IMR-90 (cell line): ENCODE results near the gene PYDC1. TPM values are rescaled to one million over a fixed set of nuclear protein-coding genes. Genes with fewer than 3 reads are reported as not detected.
A peak's percentile ranks its signal among the peaks of the same experiment; 100 is the strongest.

Source experiments
- ATAC-seq: fragments of 200-7000 bp; cut with Tn5 transposase; 2 replicates; pipeline ENCODE4 v1.9.1; 2020; ENCODE audit warnings: low read depth, mild to moderate bottlenecking, moderate library complexity
- BruUV-seq: library from RNA; stranded (reverse); fragments of 400-500 nt; replicated peaks from 2 replicates; lab custom pipeline; 2021; lab: Mats Ljungman, UMichigan
- CTCF ChIA-PET: fragments of 300-600 bp; formaldehyde crosslinking; extraction: SDS; loops from one replicate; lab custom pipeline; 2021; ENCODE audit warnings: antibody characterized with exemption; lab: Yijun Ruan, JAX
- POLR2A ChIA-PET: fragments of 300-600 bp; sonication (Branson Sonifier 250); formaldehyde crosslinking; loops from one replicate; lab custom pipeline; 2022; ENCODE audit warnings: antibody characterized with exemption; ENCODE audit not compliant: unreplicated experiment; lab: Charles Lee
- DNase-seq: peaks from one replicate; pipeline ENCODE4 v3.0.0; 2013
- H2AFZ ChIP-seq: replicated peaks from 2 replicates; pipeline ENCODE3; 2013; ENCODE audit warnings: low read length, mild to moderate bottlenecking; ENCODE audit not compliant: poor library complexity
- H2AK5ac ChIP-seq: 2 replicates; pipeline ENCODE4 v1.6.1; 2013; ENCODE audit warnings: low read depth, low read length, inconsistent platforms
- H2AK9ac ChIP-seq: replicated peaks from 2 replicates; pipeline ENCODE3; 2013; ENCODE audit warnings: mild to moderate bottlenecking, low read depth, low read length, moderate library complexity; ENCODE audit not compliant: poor library complexity
- H2BK120ac ChIP-seq: 2 replicates; pipeline ENCODE4 v1.6.1; 2013; ENCODE audit warnings: low read depth, low read length, inconsistent platforms
- H2BK15ac ChIP-seq: 3 replicates; pipeline ENCODE4 v1.6.1; 2013; ENCODE audit warnings: low read depth, low read length, inconsistent platforms
- H2BK20ac ChIP-seq: 2 replicates; pipeline ENCODE4 v1.6.1; 2013; ENCODE audit warnings: low read depth, mild to moderate bottlenecking, inconsistent platforms, low read length, moderate library complexity
- H2BK5ac ChIP-seq: 2 replicates; pipeline ENCODE4 v1.6.1; 2013; ENCODE audit warnings: mild to moderate bottlenecking, low read depth, low read length, inconsistent platforms; ENCODE audit not compliant: poor library complexity, severe bottlenecking
- H3K14ac ChIP-seq: replicated peaks from 2 replicates; pipeline ENCODE4 v1.6.1; 2013; ENCODE audit warnings: low read depth, low read length, inconsistent platforms
- H3K18ac ChIP-seq: 2 replicates; pipeline ENCODE4 v1.6.1; 2013; ENCODE audit warnings: low read depth, low read length, control low read depth
- H3K23ac ChIP-seq: 2 replicates; pipeline ENCODE4 v1.6.1; 2013; ENCODE audit warnings: low read depth, low read length, inconsistent platforms
- H3K27ac ChIP-seq: 2 replicates; pipeline ENCODE4 v1.5.1; 2013; ENCODE audit warnings: mild to moderate bottlenecking, control low read depth, low read length; ENCODE audit not compliant: insufficient read depth
- H3K27me3 ChIP-seq: 2 replicates; pipeline ENCODE4 v1.6.1; 2013; ENCODE audit warnings: low read length; ENCODE audit not compliant: control insufficient read depth, insufficient read depth
- H3K36me3 ChIP-seq: 2 replicates; pipeline ENCODE4 v1.6.1; 2013; ENCODE audit warnings: low read length, mixed read lengths; ENCODE audit not compliant: control insufficient read depth, insufficient read depth
- H3K4ac ChIP-seq: 2 replicates; pipeline ENCODE4 v1.6.1; 2013; ENCODE audit warnings: low read depth, low read length, inconsistent platforms
- H3K4me1 ChIP-seq: 2 replicates; pipeline ENCODE4 v1.6.1; 2013; ENCODE audit warnings: low read length, mixed read lengths; ENCODE audit not compliant: control insufficient read depth, insufficient read depth
- H3K4me2 ChIP-seq: 2 replicates; pipeline ENCODE4 v1.6.1; 2013; ENCODE audit warnings: low read depth, mild to moderate bottlenecking, control low read depth, low read length, moderate library complexity
- H3K4me3 ChIP-seq: 2 replicates; pipeline ENCODE4 v1.5.1; 2013; ENCODE audit warnings: low read depth, mild to moderate bottlenecking, control low read depth, low read length, moderate library complexity; ENCODE audit not compliant: insufficient read depth
- H3K56ac ChIP-seq: 2 replicates; pipeline ENCODE4 v1.6.1; 2013; ENCODE audit warnings: low read length, inconsistent platforms; ENCODE audit not compliant: insufficient read depth; ENCODE audit errors: extremely low read depth
- H3K79me1 ChIP-seq, 2 experiments: 2 replicates each; pipeline ENCODE4 v1.6.1; 2013; ENCODE audit warnings: low read length in 2 of 2, inconsistent platforms in 1 of 2, low read depth in 1 of 2
- H3K9ac ChIP-seq: 2 replicates; pipeline ENCODE4 v1.6.1; 2013; ENCODE audit warnings: low read depth, low read length, control low read depth
- H3K9me1 ChIP-seq: 2 replicates; pipeline ENCODE4 v1.6.1; 2013; ENCODE audit warnings: low read length, inconsistent platforms; ENCODE audit not compliant: insufficient read depth
- H3K9me3 ChIP-seq: 2 replicates; pipeline ENCODE4 v1.6.1; 2013; ENCODE audit warnings: low read length; ENCODE audit not compliant: control insufficient read depth, insufficient read depth
- H4K20me1 ChIP-seq: 2 replicates; pipeline ENCODE4 v1.6.1; 2013; ENCODE audit warnings: low read length, inconsistent platforms; ENCODE audit not compliant: insufficient read depth
- H4K5ac ChIP-seq: 2 replicates; pipeline ENCODE4 v1.6.1; 2013; ENCODE audit warnings: mild to moderate bottlenecking, low read depth, low read length, control low read depth
- H4K8ac ChIP-seq, 2 experiments: 2 replicates each; pipeline ENCODE4 v1.6.1; 2013; ENCODE audit warnings: low read depth in 2 of 2, low read length in 2 of 2, control low read depth in 1 of 2, inconsistent platforms in 1 of 2
- H4K91ac ChIP-seq: 2 replicates; pipeline ENCODE4 v1.6.1; 2013; ENCODE audit warnings: low read depth, low read length, inconsistent platforms; ENCODE audit not compliant: insufficient read depth
- MXI1 ChIP-seq: IDR thresholded peaks from 2 replicates; pipeline ENCODE4 v1.6.1; 2012; ENCODE audit warnings: low read depth, mild to moderate bottlenecking, low read length, moderate library complexity, borderline replicate concordance
- POLR2A ChIP-seq: IDR thresholded peaks from 2 replicates; pipeline ENCODE4 v1.6.1; 2012; ENCODE audit warnings: mild to moderate bottlenecking, low read depth, low read length
- RAD21 ChIP-seq: IDR thresholded peaks from 2 replicates; pipeline ENCODE4 v1.6.1; 2012; ENCODE audit warnings: low read length, improper control_type of control experiment
- WGBS, 2 experiments: methylation state at CpG; one replicate each; pipeline versions ENCODE4 v1.1.5 to v1.1.7; 2013; ENCODE audit warnings: missing lambda C conversion rate in 2 of 2; ENCODE audit not compliant: insufficient read length in 1 of 2; ENCODE audit errors: extremely low coverage in 2 of 2; 5-methylcytosine and 5-hydroxymethylcytosine counted together
- dilution Hi-C: fragments of 300-500 bp; cut with HindIII; formaldehyde crosslinking; loops from one replicate; pipeline ENCODE4 v1.14.3; 2018; ENCODE audit warnings: low sequenced_read_pairs; ENCODE audit not compliant: unreplicated experiment
- in situ Hi-C: fragments of 300-500 bp; cut with MboI; formaldehyde crosslinking; loops from 3 replicates; pipeline ENCODE4 v1.14.3; 2019; ENCODE audit warnings: low sequenced_read_pairs, inconsistent platforms, mixed read lengths
- intact Hi-C: fragments of 100-400 bp; cut with micrococcal nuclease; formaldehyde crosslinking; loops from 2 replicates; pipeline ENCODE4 v1.10.0; 2022
- polyA plus RNA-seq, 3 experiments: library from polyadenylated mRNA; depleted of rRNA; stranded (reverse); fragments of >200 nt; gene quantifications; 2 replicates each; pipeline ENCODE4 v1.2.3, GENCODE V29; 2012; ENCODE audit warnings: low replicate concordance in 1 of 3
- total RNA-seq: library from RNA; depleted of rRNA; stranded (reverse); fragments of >200 nt; gene quantifications from 2 replicates; pipeline ENCODE4 v1.2.3, GENCODE V29; 2012

The PYDC1 gene
- total and polyA plus RNA-seq, 2 of the 4 experiments (the other 2 are of a cell fraction) = not detected

DNA sequence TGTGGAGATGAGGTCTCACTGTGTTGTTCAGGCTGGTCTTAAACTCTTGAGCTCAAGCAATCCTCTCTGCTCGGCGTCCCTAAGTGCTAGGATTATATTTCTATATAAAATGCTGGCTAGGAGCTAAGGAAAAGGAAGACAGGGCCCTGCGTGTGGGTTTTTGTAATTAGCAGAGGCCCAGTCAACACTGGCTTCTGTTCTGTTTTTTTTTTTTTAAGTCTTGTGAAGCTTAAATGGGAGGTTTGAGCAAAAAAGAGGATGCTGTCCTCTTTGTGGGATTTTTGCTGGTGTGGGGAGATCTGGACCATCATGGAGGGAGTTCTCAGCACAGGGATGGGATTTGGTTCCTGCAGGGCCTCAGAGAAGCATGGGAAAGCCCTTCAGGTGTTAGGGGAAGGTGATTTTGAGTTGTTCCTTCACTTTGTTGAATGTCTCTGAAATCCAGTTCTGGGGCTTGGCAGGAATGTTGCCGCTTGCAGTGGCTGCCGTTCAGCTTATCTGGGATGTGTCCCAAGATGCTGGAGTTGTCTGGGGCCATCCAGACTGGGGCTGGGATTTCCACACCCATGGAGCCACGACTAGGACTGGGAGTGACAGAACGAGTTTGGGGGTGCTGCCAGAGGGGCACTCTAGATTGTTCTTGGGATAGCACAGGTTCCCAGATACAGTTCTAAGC lies 18.6 kb downstream of the PYDC1 start:
- Histone ChIP-seq H3K36me3 (peaks cover 46% of the 10 kb centered on the region), H3K56ac (no peak overlapping the region), H2BK120ac (no peak overlapping the region), H3K27ac (no peak overlapping the region), H2BK15ac (no peak overlapping the region), H2BK20ac (no peak overlapping the region), H4K20me1 (peaks cover 72% of the 10 kb centered on the region), H3K9me3 (no peaks in the 10 kb centered on the region), H3K4ac (no peak overlapping the region), H4K5ac (no peak overlapping the region), H4K8ac (no peak overlapping the region), H3K4me2 (no peak overlapping the region), H4K91ac (no peak overlapping the region), H3K23ac (no peak overlapping the region), H3K9me1 (peaks cover 8% of the 10 kb centered on the region; the same call in 1 of the 2 replicates), H3K9ac (no peak overlapping the region), H3K18ac (no peak overlapping the region), H3K14ac (no peak overlapping the region), H2AK9ac (no peak overlapping the region), H2AFZ (no peak overlapping the region), H3K79me1 (peaks cover 19 to 32% of the 10 kb centered on the region in 2 experiments), H3K27me3 (no peaks in the 10 kb centered on the region), H2AK5ac (no peak overlapping the region), H3K4me1 (peaks cover 4% of the 10 kb centered on the region; the same call in 1 of the 2 replicates), H3K4me3 (no peak overlapping the region), H2BK5ac (no peak overlapping the region)
- no TSS peak for BruUV-seq
- dilution Hi-C loops (no loop called here), intact Hi-C loops (no loop called here), in situ Hi-C loops (loop anchor here (5.0 to 10.0 kb wide), 2 partner anchors 244 to 676 kb away; partner anchors contain the start of genes ZNF267 and ZNF843)
- WGBS, 2 experiments = 100% methylated on average over 1 of the region's 7 CpGs; no CpG with 5 or more reads in 1 of the 2 experiments
- ChIA-PET POLR2A (interaction anchor here (1.4 kb wide), 1 partner anchor 19 kb away, joined by 3 read pairs; the partner anchor contains the start of gene FUS), CTCF (interaction anchor here (0.6 kb wide), 1 partner anchor 14 kb away, joined by 3 read pairs; no protein-coding TSS in a partner anchor)
- TF ChIP-seq RAD21 (no peak), MXI1 (no peak), POLR2A (0 out of 2 replicates have a peak, but pooled peaks have one; percentile 15)
- DNase-seq (no peak), ATAC-seq (no peak)
